HG03060 (cell line): ENCODE measurements around the gene SLC39A6.
"Not testable (repeated sequence)": the region's sequence is repeated elsewhere in the genome, so short reads cannot be mapped to it uniquely, and the experiment has no call there.

Experiments
- ATAC-seq: cut with Tn5 transposase; IDR thresholded peaks from one replicate; pipeline ENCODE4 v1.9.1; 2021; ENCODE audit warnings: low read depth, moderate number of reproducible peaks; ENCODE audit not compliant: unreplicated experiment

Gene SLC39A6

GRCh38 chr18:36139245-36139644, 10.1 kb upstream of the SLC39A6 start:
- ATAC-seq = no peak

- ATAC-seq = no peak
Measured at GRCh38 chr18:36135264-36135663, 6.1 kb upstream of the SLC39A6 start.

- no peak for ATAC-seq
Measured at GRCh38 chr18:36132756-36133155, 3.6 kb upstream of the SLC39A6 start.

GRCh38 chr18:36131692-36132483, 2.7 kb upstream of the SLC39A6 start:
- ATAC-seq = no peak

- ATAC-seq = no peak
Measured at GRCh38 chr18:36130883-36131653, 1.9 kb upstream of the SLC39A6 start.

- no peak for ATAC-seq
Measured at GRCh38 chr18:36130039-36130831, 1.1 kb upstream of the SLC39A6 start.

- no peak for ATAC-seq
Measured at GRCh38 chr18:36128907-36129299, 237 bp downstream of the SLC39A6 start.

GRCh38 chr18:36128530-36128870, 640 bp downstream of the SLC39A6 start:
- no peak for ATAC-seq

GRCh38 chr18:36127836-36128529, 1.2 kb downstream of the SLC39A6 start:
- ATAC-seq = no peak

- ATAC-seq = no peak
Measured at GRCh38 chr18:36126668-36127067, 2.5 kb downstream of the SLC39A6 start.

GRCh38 chr18:36124841-36125240, 4.3 kb downstream of the SLC39A6 start:
- ATAC-seq = no peak

- no peak for ATAC-seq
Measured at GRCh38 chr18:36120297-36120696, 8.8 kb downstream of the SLC39A6 start.

- ATAC-seq = not testable (repeated sequence)
Measured at GRCh38 chr18:36116771-36117170, 12.4 kb downstream of the SLC39A6 start.

GRCh38 chr18:36114738-36115137, 14.4 kb downstream of the SLC39A6 start:
- ATAC-seq = no peak

- ATAC-seq = no peak
Measured at GRCh38 chr18:36114251-36114650, 14.9 kb downstream of the SLC39A6 start.

GRCh38 chr18:36112302-36112701, 16.8 kb downstream of the SLC39A6 start:
- no peak for ATAC-seq

- ATAC-seq = no peak
Measured at GRCh38 chr18:36109737-36110136, 19.4 kb downstream of the SLC39A6 start.

GRCh38 chr18:36108601-36109000, 20.5 kb downstream of the SLC39A6 start:
- ATAC-seq = no peak

- ATAC-seq = no peak
Measured at GRCh38 chr18:36108196-36108595, 20.9 kb downstream of the SLC39A6 start.

GRCh38 chr18:36107477-36107876, 21.7 kb downstream of the SLC39A6 start:
- no peak for ATAC-seq

GRCh38 chr18:36104749-36105148, 24.4 kb downstream of the SLC39A6 start:
- no peak for ATAC-seq
